Parathyroid adenoma (tissue), 2 donors: ENCODE measurements around the gene YY1.

ENCODE experiments used
- H2AFZ ChIP-seq: fragments of 300-600 bp; sonication (generic); one replicate; pipeline ENCODE4 v1.7.0; 2017; ENCODE audit warnings: antibody characterized with exemption, mild to moderate bottlenecking
- H3K27ac ChIP-seq: fragments of 300-600 bp; sonication (generic); one replicate; pipeline ENCODE4 v1.7.0; 2017
- H3K27me3 ChIP-seq: fragments of 300-600 bp; sonication (generic); one replicate; pipeline ENCODE4 v1.7.0; 2017; ENCODE audit warnings: low read length; ENCODE audit not compliant: control insufficient read depth, insufficient read depth
- H3K36me3 ChIP-seq: fragments of 300-600 bp; sonication (generic); one replicate; pipeline ENCODE4 v1.7.0; 2017; ENCODE audit warnings: low read length; ENCODE audit not compliant: control insufficient read depth, insufficient read depth
- H3K4me1 ChIP-seq: fragments of 300-600 bp; sonication (generic); one replicate; pipeline ENCODE4 v1.7.0; 2017; ENCODE audit warnings: control low read depth
- H3K4me2 ChIP-seq: fragments of 300-600 bp; sonication (generic); one replicate; pipeline ENCODE4 v1.7.0; 2017; ENCODE audit warnings: low read length
- H3K4me3 ChIP-seq: fragments of 300-600 bp; sonication (generic); one replicate; pipeline ENCODE4 v1.7.0; 2017; ENCODE audit warnings: low read depth, low read length
- H3K79me2 ChIP-seq: fragments of 300-600 bp; sonication (generic); one replicate; pipeline ENCODE4 v1.7.0; 2017; ENCODE audit warnings: control low read depth
- H3K9ac ChIP-seq: fragments of 300-600 bp; sonication (generic); one replicate; pipeline ENCODE4 v1.7.0; 2017; ENCODE audit warnings: mild to moderate bottlenecking
- H3K9me3 ChIP-seq: fragments of 300-600 bp; sonication (generic); one replicate; pipeline ENCODE4 v1.7.0; 2017; ENCODE audit warnings: low read length; ENCODE audit not compliant: control insufficient read depth
- TF ChIP-seq, protein P1 (sequence below): fragments of 300-600 bp; sonication (generic); IDR thresholded peaks from one replicate; pipeline ENCODE4 v1.7.0; 2017; ENCODE audit warnings: antibody characterized with exemption, mild to moderate bottlenecking
- donor health status: primary hyperparathyroidism.

The YY1 gene

DNA sequence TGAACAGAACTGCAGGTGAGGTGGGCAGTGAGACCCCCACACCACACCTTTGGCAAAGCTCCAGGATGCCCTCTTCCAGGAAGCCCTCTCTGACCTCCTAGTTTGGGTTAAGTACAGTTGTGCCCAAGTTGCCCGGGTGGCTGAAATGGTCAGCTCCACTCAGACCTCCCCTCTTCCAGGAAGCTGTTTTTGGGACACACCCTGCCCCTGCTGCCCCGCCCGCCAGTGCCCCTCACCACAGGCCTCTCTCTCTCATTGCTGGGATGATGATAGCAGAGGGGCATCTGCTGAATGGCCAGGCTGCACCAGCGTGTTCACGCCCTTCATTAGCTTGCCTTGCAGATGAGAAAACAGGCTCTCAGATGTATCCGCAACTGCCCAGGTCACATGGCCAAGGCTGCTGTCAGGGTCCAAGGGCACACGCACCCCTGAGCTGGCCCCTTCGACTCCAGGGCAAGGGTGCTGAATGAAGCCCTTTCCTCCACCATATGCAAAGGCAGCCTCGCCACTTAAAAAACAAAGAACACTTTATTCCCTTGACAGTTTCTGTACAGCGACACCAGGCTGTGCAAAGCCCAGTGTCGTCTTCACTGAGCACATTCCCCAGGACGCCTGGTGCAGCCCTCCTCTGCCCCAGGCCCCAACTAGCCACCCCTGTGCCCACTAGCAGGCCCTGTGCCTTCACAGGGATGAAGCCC lies 51.8 kb downstream of the YY1 start:
- no peaks in the 10 kb centered on the region for H3K36me3 ChIP-seq
- no peak overlapping the region for H3K27ac ChIP-seq
- TF ChIP-seq, protein P1, sequence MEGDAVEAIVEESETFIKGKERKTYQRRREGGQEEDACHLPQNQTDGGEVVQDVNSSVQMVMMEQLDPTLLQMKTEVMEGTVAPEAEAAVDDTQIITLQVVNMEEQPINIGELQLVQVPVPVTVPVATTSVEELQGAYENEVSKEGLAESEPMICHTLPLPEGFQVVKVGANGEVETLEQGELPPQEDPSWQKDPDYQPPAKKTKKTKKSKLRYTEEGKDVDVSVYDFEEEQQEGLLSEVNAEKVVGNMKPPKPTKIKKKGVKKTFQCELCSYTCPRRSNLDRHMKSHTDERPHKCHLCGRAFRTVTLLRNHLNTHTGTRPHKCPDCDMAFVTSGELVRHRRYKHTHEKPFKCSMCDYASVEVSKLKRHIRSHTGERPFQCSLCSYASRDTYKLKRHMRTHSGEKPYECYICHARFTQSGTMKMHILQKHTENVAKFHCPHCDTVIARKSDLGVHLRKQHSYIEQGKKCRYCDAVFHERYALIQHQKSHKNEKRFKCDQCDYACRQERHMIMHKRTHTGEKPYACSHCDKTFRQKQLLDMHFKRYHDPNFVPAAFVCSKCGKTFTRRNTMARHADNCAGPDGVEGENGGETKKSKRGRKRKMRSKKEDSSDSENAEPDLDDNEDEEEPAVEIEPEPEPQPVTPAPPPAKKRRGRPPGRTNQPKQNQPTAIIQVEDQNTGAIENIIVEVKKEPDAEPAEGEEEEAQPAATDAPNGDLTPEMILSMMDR = no peak
- no peak overlapping the region for H3K9ac ChIP-seq
- H3K4me1 ChIP-seq = no peaks in the 10 kb centered on the region
- H3K4me3 ChIP-seq = no peak overlapping the region
- H3K9me3 ChIP-seq = no peaks in the 10 kb centered on the region
- no peaks in the 10 kb centered on the region for H3K27me3 ChIP-seq
- no peak overlapping the region for H3K4me2 ChIP-seq
- no peak overlapping the region for H2AFZ ChIP-seq
- peaks cover 4% of the 10 kb centered on the region for H3K79me2 ChIP-seq

DNA sequence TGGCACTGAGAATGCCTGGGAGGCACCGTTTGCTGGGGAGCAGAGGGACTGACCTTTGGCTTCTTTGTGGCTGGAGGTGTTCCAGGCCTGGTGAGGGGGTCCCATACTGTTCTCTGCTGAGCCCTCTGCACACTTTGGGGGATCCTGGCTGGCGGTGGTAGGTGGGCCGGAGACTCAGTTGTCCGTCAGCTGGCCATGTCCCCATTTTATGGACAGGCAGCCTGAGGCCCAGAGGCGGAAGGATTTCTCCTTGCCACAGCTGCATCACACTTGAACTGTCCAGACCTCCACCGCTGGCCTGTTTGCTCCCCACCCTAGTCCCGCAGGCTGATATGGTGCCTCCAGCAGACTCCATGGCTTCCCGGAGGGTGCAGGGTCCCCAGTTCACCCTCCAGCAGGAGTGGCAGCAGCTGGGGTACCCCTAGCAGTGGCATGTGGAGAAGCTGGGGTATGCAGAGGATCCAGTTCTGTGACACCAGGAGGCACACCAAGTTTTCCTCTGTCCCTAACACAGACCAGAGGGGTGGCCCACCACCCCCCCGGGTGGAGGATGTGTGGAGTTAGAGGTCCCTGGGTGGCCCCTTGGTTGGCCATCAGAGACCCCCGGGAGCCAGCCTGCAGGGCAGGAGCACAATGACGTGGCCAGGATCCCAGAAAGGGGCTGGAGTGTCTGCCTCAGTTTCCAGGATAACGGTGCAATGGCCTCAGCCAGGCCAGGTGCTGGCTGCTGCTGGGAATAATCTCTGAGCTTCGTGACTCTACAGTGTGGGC lies 52.5 kb downstream of the YY1 start:
- H3K9ac ChIP-seq = no peak overlapping the region
- H3K36me3 ChIP-seq = no peaks in the 10 kb centered on the region
- no peaks in the 10 kb centered on the region for H3K27me3 ChIP-seq
- peaks cover 4% of the 10 kb centered on the region for H3K79me2 ChIP-seq
- no peaks in the 10 kb centered on the region for H3K9me3 ChIP-seq
- TF ChIP-seq, protein P1 = no peak
- no peak overlapping the region for H3K4me2 ChIP-seq
- H3K27ac ChIP-seq = no peak overlapping the region
- no peak overlapping the region for H3K4me3 ChIP-seq
- no peak overlapping the region for H2AFZ ChIP-seq
- H3K4me1 ChIP-seq = no peaks in the 10 kb centered on the region

DNA sequence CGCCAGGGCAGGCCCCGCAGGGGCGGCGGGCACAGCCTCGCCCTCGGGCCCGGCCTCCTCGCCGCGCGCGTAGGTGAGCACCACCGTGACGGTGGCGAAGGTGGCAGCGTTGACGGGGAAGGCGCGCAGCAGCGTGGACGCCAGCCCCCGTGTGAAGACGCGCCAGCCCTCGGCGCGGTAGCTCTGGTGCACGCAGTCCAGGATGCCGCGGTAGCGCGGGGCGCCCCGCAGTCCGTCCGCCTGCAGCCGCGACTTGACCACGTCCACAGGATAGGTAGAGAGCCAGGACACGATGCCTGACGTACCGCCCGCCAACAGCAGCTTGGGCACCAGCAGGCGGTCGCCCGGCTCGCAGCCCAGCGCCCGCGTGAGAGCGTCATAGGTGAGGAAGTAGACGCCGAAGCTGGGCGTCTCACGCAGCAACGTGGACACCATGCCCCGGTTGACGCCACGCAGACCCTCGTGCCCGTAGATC lies 53.4 kb downstream of the YY1 start:
- Histone ChIP-seq H3K27ac (no peak overlapping the region), H3K36me3 (no peaks in the 10 kb centered on the region), H3K4me3 (no peak overlapping the region), H3K4me1 (no peaks in the 10 kb centered on the region), H3K9ac (no peak overlapping the region), H3K9me3 (no peaks in the 10 kb centered on the region), H3K27me3 (no peaks in the 10 kb centered on the region), H3K4me2 (no peak overlapping the region), H3K79me2 (peaks cover 4% of the 10 kb centered on the region), H2AFZ (no peak overlapping the region)
- TF ChIP-seq, protein P1 = no peak

DNA sequence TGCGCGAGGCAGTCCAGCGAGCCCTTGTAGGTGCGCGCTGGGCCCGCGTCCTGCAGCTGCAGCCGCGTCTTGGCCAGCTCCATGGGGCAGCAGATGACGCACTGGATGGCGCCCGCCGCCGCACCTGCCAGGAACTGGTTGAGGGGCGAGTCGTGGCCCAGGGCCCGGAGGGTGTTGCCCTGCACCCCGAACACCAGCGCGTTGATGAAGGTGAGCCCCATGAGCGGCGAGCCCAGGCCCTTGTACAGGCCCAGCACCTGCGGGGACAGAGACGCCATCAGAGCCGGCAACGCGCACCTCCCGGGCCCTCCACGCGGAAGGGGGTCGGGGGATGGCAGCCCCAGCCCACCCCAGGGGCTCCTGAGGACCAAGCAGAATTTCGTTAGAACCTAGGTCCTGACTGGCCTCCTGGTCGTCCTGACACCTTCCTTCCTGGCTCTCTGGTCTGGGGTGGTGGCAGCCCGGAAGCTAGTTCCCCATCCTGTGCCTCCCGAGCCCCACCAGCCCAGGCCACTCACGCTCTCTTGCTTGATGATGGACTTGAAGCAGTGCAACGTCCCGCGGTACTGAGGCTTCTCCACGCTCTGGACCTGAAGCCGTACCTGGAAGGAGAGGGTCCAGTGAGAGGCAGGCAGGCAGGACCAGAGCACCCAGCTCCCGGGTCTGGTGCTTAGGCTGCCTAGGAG lies 54.0 kb downstream of the YY1 start:
- Histone ChIP-seq H3K36me3 (no peaks in the 10 kb centered on the region), H3K4me3 (no peak overlapping the region), H3K27ac (no peak overlapping the region), H3K9ac (no peak overlapping the region), H3K9me3 (no peaks in the 10 kb centered on the region), H3K4me2 (no peak overlapping the region), H2AFZ (no peak overlapping the region), H3K79me2 (peaks cover 4% of the 10 kb centered on the region), H3K4me1 (no peaks in the 10 kb centered on the region), H3K27me3 (no peaks in the 10 kb centered on the region)
- TF ChIP-seq, protein P1 = no peak
